Suprapubic skin (tissue), 4 donors: ENCODE measurements around the gene LIN37. TPM values are rescaled to one million over a fixed set of nuclear protein-coding genes. Genes with fewer than 3 reads are reported as not detected.

Experiments
- DNase-seq, 2 donors: peaks; one replicate each; pipeline ENCODE4 v3.0.0-alpha.2; 2019; ENCODE audit warnings: low spot score in 2 of 2
- H3K27ac ChIP-seq: fragments of 200-600 bp; sonication (generic); one replicate; pipeline ENCODE4 v1.5.1; 2019
- H3K27me3 ChIP-seq: fragments of 200-600 bp; sonication (generic); one replicate; pipeline ENCODE4 v1.5.1; 2019
- H3K36me3 ChIP-seq: fragments of 200-600 bp; sonication (generic); one replicate; pipeline ENCODE4 v1.5.1; 2019
- H3K4me1 ChIP-seq: fragments of 200-600 bp; sonication (generic); one replicate; pipeline ENCODE4 v1.5.1; 2019
- H3K4me3 ChIP-seq: fragments of 200-600 bp; sonication (generic); one replicate; pipeline ENCODE4 v1.5.1; 2019; ENCODE audit warnings: mild to moderate bottlenecking
- H3K9me3 ChIP-seq: fragments of 200-600 bp; sonication (generic); one replicate; pipeline ENCODE4 v1.5.1; 2019
- EP300 ChIP-seq: sonication (generic); formaldehyde crosslinking; IDR thresholded peaks from one replicate; pipeline ENCODE4 v1.6.1; 2017; ENCODE audit warnings: antibody characterized with exemption
- POLR2A ChIP-seq, 2 donors: fragments of 450-650 bp; IDR thresholded peaks; one replicate each; pipeline ENCODE4 v1.6.1; 2017; ENCODE audit warnings: antibody characterized with exemption in 2 of 2, mild to moderate bottlenecking in 2 of 2, moderate library complexity in 2 of 2
- POLR2AphosphoS5 ChIP-seq, 3 donors: sonication (generic); formaldehyde crosslinking; IDR thresholded peaks; one replicate each; pipeline ENCODE4 v1.6.1; 2017; ENCODE audit warnings: antibody characterized with exemption in 3 of 3
- WGBS: methylation state at CpG from one replicate; pipeline ENCODE4 v1.1.5; 2018; 5-methylcytosine and 5-hydroxymethylcytosine counted together
- total RNA-seq, 4 donors: library from RNA; depleted of rRNA; stranded (reverse); fragments of >200 nt; gene quantifications; one replicate each; pipeline ENCODE4 v1.1.0, GENCODE V29; 2016
- TF ChIP-seq, protein P1 (sequence below), 2 donors: fragments of 200-600 bp in 1 of 2; fragments of 450-650 bp in 1 of 2; sonication (generic) in 1 of 2; IDR thresholded peaks; one replicate each; pipeline ENCODE4 v1.5.1; 2016 to 2019; ENCODE audit warnings: antibody characterized with exemption in 2 of 2, mild to moderate bottlenecking in 1 of 2, moderate library complexity in 1 of 2

The LIN37 gene
- total RNA-seq, 4 donors from 2014 or later: 11.0 to 21.5 (median 20.0) TPM

DNA sequence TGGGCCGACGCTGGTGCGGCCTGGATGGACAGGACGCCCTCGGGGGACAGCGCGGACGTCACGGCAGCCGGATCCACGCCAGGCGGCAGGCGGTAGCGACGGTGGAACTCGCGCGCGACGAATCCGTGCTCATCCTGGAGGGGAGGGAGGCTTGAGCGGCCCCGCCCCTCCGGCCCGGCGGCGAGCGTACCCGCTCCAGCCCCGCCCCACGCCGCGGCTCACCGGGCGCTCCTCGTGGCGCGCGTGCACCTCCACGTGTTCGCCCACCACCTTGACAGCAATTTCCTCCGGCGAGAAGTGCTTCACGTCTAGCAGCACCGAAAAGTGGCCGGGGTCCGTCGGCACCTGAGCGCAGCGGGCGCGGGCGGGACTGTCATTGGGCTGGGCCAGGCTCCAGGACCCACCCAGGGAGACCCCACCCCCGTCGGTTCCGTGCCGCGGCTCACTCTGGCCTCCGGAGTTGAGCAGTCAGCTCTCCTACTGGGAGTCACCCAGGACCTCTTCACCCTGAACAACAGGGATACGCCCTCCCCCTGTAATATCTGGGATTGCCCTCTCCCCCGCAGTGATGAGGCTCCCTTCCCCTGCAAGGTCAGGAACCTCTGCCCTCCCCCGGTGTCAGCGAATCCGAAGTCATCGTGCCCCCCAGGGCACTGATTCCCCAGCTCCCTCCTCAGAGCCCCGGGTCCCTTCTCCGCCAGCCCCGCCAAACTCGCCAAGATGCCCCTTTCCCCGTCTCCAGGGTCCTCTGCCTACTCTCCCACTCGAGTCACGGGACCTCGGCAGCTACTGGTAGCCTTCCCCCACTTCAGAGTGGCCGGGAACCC is 7.4 kb downstream of the LIN37 start:
- Histone ChIP-seq H3K4me1 (peaks cover 50% of the 10 kb centered on the region), H3K36me3 (peaks cover 25% of the 10 kb centered on the region), H3K27me3 (no peaks in the 10 kb centered on the region), H3K27ac (peak overlapping the region; percentile 98), H3K4me3 (peak overlapping the region; percentile 94), H3K9me3 (no peaks in the 10 kb centered on the region)
- peak; percentile 91 to 93 for DNase-seq
- WGBS: 27% methylated on average over 18 of the region's 74 CpGs
- TF ChIP-seq, protein P1, sequence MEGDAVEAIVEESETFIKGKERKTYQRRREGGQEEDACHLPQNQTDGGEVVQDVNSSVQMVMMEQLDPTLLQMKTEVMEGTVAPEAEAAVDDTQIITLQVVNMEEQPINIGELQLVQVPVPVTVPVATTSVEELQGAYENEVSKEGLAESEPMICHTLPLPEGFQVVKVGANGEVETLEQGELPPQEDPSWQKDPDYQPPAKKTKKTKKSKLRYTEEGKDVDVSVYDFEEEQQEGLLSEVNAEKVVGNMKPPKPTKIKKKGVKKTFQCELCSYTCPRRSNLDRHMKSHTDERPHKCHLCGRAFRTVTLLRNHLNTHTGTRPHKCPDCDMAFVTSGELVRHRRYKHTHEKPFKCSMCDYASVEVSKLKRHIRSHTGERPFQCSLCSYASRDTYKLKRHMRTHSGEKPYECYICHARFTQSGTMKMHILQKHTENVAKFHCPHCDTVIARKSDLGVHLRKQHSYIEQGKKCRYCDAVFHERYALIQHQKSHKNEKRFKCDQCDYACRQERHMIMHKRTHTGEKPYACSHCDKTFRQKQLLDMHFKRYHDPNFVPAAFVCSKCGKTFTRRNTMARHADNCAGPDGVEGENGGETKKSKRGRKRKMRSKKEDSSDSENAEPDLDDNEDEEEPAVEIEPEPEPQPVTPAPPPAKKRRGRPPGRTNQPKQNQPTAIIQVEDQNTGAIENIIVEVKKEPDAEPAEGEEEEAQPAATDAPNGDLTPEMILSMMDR (IDR thresholded peaks at IDR 0.05): no peak
- TF ChIP-seq EP300 (peak; percentile 51), POLR2AphosphoS5 (IDR thresholded peaks at IDR 0.05) (peak in 1 of 3 donors; percentile 18), POLR2A (IDR thresholded peaks at IDR 0.05) (peak in 1 of 2 donors; percentile 5)

DNA sequence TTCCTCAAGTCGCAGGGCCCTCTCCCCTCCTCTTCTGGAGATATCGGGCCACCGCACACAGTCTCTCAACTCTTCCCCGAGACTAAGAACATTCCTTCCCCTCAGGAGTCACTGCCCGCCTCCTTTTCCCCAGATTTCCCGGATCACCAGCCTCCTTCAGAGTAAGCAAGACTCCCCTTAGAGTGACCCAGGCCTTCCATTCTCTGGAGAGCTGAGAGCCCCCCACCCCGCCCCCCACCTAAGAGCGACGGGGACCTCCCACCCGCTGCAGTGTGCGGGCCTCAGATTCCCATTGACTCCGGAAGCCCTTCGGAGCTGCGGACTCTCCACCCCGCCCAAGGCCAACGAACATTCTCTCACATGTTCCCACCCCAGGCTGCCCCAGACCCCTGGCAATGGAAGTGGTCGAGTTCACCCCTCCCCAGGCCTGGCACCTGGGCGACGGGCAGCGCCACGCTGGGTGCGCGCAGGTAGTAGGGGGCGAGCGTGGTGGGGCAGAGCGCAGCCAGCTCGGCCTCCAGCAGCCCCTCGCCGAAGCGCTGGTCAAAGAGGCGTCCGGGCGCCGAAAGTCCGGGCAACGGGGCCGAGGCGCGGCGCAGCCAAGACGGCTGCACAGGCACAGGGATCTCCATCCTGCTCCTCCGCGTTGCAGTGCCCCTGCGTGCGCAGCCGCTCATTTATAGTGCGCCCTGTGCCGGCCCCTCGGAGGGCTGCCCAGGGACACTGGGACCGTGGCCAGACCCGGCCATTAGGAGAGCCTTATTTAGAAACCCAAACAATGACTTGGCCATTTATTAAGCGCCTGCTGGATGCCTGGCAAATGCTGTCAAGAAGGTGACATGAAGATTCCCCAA is 8.2 kb downstream of the LIN37 start, which contains the start of gene HSPB6:
HSPB6 (minus strand) TSS at position 653 of the 854 bp plus-strand sequence; CDS start at position 632, 21 bp downstream.
- TF ChIP-seq, protein P1 (IDR thresholded peaks at IDR 0.05): no peak
- TF ChIP-seq POLR2A (IDR thresholded peaks at IDR 0.05): peak in 1 of 2 donors; percentile 62
- DNase-seq: peak in 1 of 2 donors; percentile 81
- no peaks in the 10 kb centered on the region for H3K27me3 ChIP-seq

DNA sequence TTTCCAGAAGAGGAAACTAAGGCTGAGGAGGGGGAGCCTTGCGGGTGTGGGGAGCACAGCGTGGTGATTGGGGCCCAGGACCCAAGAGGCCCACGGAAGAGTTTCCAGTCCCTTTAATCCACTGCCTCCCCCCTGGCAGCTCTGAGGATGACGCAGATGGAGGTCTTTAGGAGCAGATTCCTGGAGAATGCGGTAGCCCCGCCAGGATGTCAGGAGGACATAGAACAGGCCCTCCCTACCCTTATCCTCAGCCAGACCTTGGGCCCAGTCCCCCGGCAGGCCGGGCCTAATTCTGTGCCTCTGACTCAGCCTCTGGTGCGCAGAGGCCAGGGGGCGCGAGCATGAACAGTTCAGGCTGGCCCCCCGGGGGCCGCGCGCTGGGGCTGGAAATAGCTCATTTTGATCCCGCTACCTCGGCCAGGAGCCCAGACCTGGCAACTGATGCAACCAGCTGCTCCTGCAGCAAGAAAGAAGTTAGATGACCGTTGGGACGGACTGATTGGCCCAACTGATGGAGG is 8.9 kb downstream of the LIN37 start:
- no peak for TF ChIP-seq POLR2A (IDR thresholded peaks at IDR 0.05)
- TF ChIP-seq EP300: peak; percentile 59
- TF ChIP-seq POLR2AphosphoS5 (IDR thresholded peaks at IDR 0.05): peak in 1 of 3 donors; percentile 8
- Histone ChIP-seq H3K27me3 (no peaks in the 10 kb centered on the region), H3K27ac (peak overlapping the region; percentile 98), H3K4me3 (peak overlapping the region; percentile 94), H3K36me3 (peaks cover 28% of the 10 kb centered on the region), H3K4me1 (peaks cover 50% of the 10 kb centered on the region), H3K9me3 (no peaks in the 10 kb centered on the region)
- 3% methylated on average over 12 of the region's 19 CpGs for WGBS
- peak; percentile 90 for DNase-seq

More for the DNA sequence above, 8.2 kb downstream of the LIN37 start, which contains the start of gene HSPB6:
- Histone ChIP-seq H3K27ac (peak within 1 kb of the TSS; percentile 98), H3K9me3 (no peaks in the 10 kb centered on the region), H3K36me3 (peaks cover 26% of the 10 kb centered on the region), H3K4me3 (peak within 1 kb of the TSS; percentile 94), H3K4me1 (peaks cover 50% of the 10 kb centered on the region)
- 14% methylated on average over 18 of the region's 52 CpGs for WGBS

DNA sequence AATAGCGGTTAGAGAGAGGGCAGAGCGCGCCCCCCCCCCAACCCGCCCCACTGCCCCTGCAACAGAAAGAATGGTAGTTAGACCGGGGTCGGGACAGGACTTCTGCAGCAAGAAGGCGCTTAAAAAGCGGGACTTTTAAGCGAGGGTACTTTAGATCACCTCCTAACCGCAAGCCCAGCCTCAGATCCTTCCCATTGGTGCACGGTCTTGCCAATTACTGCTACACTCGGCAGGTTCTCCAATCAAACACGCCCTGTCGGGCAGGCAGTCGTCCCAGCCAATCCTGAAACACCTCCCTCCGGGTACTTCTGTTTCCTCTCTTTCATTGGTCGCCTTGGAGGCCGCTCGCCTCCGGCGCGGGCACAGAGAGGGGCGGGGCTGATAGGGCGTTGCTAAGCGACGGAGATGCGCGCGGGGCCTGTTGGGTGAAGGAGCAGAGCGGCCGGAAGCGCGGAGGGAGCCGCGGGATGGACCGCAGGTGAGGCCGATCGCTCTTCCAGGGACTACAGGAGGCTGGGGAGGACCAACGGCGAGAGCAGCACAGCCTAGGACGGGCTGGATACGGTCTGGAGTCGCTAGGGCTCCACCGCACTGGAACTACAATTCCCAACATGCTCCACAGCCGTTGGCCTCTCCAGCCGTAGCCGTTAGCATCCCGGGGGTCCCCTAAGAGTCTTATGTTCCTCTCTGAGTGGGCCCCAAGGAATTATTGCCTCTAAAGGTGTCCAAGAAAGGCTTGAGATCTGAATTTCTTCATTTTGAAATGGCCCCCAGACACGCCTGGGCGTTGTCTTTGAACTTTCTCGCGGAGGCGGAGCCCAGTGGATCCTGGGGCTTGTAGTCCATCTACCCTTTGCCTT is 9.6 kb downstream of the LIN37 start, which contains the start of gene PROSER3:
PROSER3 (plus strand) TSS at position 428 of the 860 bp plus-strand sequence; CDS start at position 468, 40 bp downstream.
- H3K9me3 ChIP-seq: no peaks in the 10 kb centered on the region
- TF ChIP-seq, protein P1 (IDR thresholded peaks at IDR 0.05): no peak
- peak; percentile 25 to 72 (median 60) for TF ChIP-seq POLR2AphosphoS5 (IDR thresholded peaks at IDR 0.05)
- TF ChIP-seq POLR2A (IDR thresholded peaks at IDR 0.05): peak in 1 of 2 donors; percentile 85
- H3K36me3 ChIP-seq: peaks cover 22% of the 10 kb centered on the region
- H3K27ac ChIP-seq: peak within 1 kb of the TSS; percentile 98
- under 1% methylated on average over 20 of the region's 53 CpGs for WGBS
- H3K4me3 ChIP-seq: peak within 1 kb of the TSS; percentile 94
- peaks cover 50% of the 10 kb centered on the region for H3K4me1 ChIP-seq
- DNase-seq: peak; percentile 99
- no peaks in the 10 kb centered on the region for H3K27me3 ChIP-seq

DNA sequence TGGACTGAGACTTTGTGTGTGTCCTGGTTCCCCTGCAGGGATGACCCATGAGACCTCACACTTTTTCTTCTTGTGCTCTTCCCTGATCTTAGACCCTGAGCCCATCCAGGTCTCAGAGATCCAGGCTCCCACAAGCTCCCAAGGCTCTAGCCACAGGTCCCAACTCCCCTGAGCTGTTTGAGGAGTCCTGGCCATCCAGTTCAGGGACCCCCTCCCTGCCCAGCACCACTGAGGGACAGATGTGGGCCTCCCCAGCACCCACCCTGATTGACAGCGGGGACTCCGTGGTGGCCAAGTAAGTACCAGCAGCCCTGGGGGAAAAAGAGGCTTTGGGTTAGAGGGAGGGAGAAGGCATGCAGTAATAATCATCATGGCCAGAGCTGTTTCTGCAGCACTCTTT is 11.3 kb downstream of the LIN37 start:
- 100% methylated on average over 2 of the region's 2 CpGs for WGBS
- H3K27ac ChIP-seq: no peak overlapping the region
- no peaks in the 10 kb centered on the region for H3K9me3 ChIP-seq
- peaks cover 47% of the 10 kb centered on the region for H3K4me1 ChIP-seq
- TF ChIP-seq POLR2AphosphoS5 (IDR thresholded peaks at IDR 0.05) (no peak), EP300 (no peak), POLR2A (IDR thresholded peaks at IDR 0.05) (no peak)
- TF ChIP-seq, protein P1 (IDR thresholded peaks at IDR 0.05): no peak
- no peaks in the 10 kb centered on the region for H3K27me3 ChIP-seq
- H3K36me3 ChIP-seq: peaks cover 20% of the 10 kb centered on the region
- H3K4me3 ChIP-seq: no peak overlapping the region
- DNase-seq: peak in 1 of 2 donors; percentile 58
